ENCODE results near the gene ARHGAP18.

DNA sequence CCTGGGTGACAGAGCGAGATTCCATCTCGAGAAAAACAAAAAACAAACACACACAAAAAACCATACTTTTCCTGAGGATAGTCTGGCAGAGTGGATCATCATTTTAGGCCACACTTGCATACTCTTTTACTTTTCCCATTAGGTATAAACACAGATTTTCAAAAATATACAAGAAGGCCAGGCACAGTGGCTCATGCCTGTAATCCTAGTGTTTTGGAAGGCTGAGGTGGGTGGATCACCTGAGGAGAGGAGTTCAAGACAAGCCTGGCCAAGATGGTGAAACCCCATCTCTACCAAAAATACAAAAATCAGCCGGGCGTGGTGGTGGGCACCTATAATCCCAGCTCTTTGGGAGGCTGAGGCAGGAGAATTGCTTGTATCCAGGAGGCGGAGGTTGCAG, 85.5 kb downstream of the ARHGAP18 start:
- no peak for TF ChIP-seq CTCF (IDR thresholded peaks at IDR 0.05)
- no peak for TF ChIP-seq ZBTB33 (IDR thresholded peaks at IDR 0.05; ENCODE audit: borderline replicate concordance, low read depth)
- no peak for TF ChIP-seq MXI1 (IDR thresholded peaks at IDR 0.05; ENCODE audit: low read depth, low read length)
- no peak for TF ChIP-seq RAD21 (IDR thresholded peaks at IDR 0.05; ENCODE audit: low read length)
- TF ChIP-seq TEAD4 (IDR thresholded peaks at IDR 0.05; ENCODE audit: borderline replicate concordance, insufficient read depth) = no peak
- no peak for TF ChIP-seq FOSL2 (IDR thresholded peaks at IDR 0.05; ENCODE audit: borderline replicate concordance, low read depth)
- TF ChIP-seq FOXJ3 (CRISPR knock-in tag; IDR thresholded peaks at IDR 0.05) = no peak
- no peak for TF ChIP-seq EP300 (IDR thresholded peaks at IDR 0.05; ENCODE audit: borderline replicate concordance in 1 of 2, low read depth in 1 of 2, low read length in 1 of 2)
- TF ChIP-seq POLR2AphosphoS5 (IDR thresholded peaks at IDR 0.05; ENCODE audit: low read depth, low read length) = no peak
- TF ChIP-seq RFX5 (IDR thresholded peaks at IDR 0.05; ENCODE audit: low read length) = no peak
- TF ChIP-seq IRF3 (IDR thresholded peaks at IDR 0.05; ENCODE audit: low read depth, low read length) = no peak
- no peak for TF ChIP-seq FOXM1 (IDR thresholded peaks at IDR 0.05; ENCODE audit: low read depth)

Measured in SK-N-SH (cell line).